Suppressor macrophage (primary cell): ENCODE measurements around the gene ZC3H4.

Experiments used
- DNase-seq, 4 experiments: peaks; one replicate each; pipeline ENCODE4 v3.0.0-alpha.2; 2020 to 2022

Gene ZC3H4

DNA sequence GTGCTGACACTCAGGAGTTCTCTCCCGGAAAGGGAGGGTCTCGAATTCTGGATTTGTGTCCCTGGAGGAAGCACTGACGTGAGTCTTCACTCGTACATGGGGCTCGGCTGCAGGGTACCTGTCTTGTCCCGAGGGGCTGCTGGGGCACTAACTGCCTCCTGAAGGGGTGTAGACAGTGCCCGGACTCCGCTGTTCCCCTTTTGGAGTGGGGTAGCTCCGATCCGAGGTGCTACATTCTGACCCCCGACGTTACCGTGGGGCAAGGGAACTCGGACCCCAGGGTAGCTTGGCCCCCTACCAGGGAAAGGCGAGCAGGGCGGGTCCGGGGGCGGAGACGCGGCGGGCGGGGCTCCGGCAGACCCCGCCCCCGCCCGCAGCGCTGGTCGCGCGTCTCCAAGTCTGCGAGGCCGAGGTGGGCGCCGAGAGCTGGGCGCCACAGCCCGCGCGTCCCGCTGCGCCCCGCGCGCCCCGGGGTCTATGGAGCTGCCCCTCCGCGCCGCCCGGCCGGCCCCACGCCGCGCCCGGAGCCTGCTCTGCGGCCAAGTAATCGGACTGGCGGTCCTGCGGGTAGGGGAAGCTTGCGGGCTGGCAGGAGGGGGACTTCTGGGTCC lies 94.0 kb downstream of the ZC3H4 start, which contains the start of gene NPAS1:
TSS of gene NPAS1 (plus strand) at position 407 of the 611 bp plus-strand sequence. CDS start 1,211 bp downstream, outside the sequence.
- DNase-seq, result peak in 2 of 4 experiments; percentile 17 to 47

DNA sequence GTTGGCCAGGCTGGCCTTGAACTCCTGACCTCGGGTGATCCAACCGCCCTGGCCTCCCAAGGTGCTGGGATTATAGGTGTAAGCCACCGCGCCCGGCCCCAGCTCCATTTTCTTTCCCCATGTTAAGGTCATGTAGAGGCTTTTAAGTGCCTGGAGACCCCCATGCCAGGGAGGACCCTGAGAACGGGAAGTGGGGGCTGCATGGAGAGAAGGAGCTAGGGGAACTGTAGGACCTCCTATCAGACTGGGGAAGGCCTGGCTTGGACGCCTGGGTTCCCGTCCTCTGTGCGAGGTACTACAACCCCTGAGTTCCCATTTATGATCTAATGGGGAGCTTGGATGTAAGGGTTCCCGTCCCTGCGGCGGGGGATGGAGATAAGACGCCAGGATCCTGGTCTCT lies 94.7 kb downstream of the ZC3H4 start:
- no peak for DNase-seq
